GM12878 (cell line): Measurements from ENCODE around the gene EML5. TPM values are rescaled to one million over a fixed set of nuclear protein-coding genes. Genes with fewer than 3 reads are reported as not detected.

Source experiments
- ATAC-seq: fragments of 200-7000 bp; cut with Tn5 transposase; 3 replicates; pipeline ENCODE4 v1.9.1; 2020; ENCODE audit warnings: mild to moderate bottlenecking, moderate library complexity
- BruUV-seq: library from RNA; stranded (reverse); fragments of 400-500 nt; replicated peaks from 2 replicates; lab custom pipeline; 2021; lab: Mats Ljungman, UMichigan
- CTCF ChIA-PET: fragments of 300-600 bp; sonication (Branson Sonifier 250); formaldehyde crosslinking; extraction: SDS; loops from one replicate; lab custom pipeline; 2021; ENCODE audit warnings: inconsistent platforms; lab: Yijun Ruan, JAX
- POLR2A ChIA-PET: fragments of 350-600 bp; formaldehyde crosslinking; extraction: SDS; loops from one replicate; lab custom pipeline; 2021; ENCODE audit warnings: inconsistent platforms; lab: Charles Lee
- RAD21 ChIA-PET: fragments of 300-600 bp; sonication (Branson Sonifier 250); formaldehyde crosslinking; loops from one replicate; lab custom pipeline; 2023; ENCODE audit warnings: antibody characterized with exemption; ENCODE audit not compliant: unreplicated experiment; lab: Charles Lee
- SMC1A ChIA-PET: fragments of 300-600 bp; sonication (Branson Sonifier 250); formaldehyde crosslinking; loops from one replicate; lab custom pipeline; 2023; ENCODE audit not compliant: unreplicated experiment, uncharacterized antibody; lab: Charles Lee
- DNase-seq: peaks from one replicate; pipeline ENCODE4 v3.0.0-alpha.2; 2011; ENCODE audit warnings: low read depth, low spot score
- FAIRE-seq: peaks from 3 replicates; lab custom pipeline; 2011; peaks lifted over from hg19 to GRCh38; lab: Jason Lieb, UNC
- H2AFZ ChIP-seq: 2 replicates; pipeline ENCODE4 v1.6.0; 2011; ENCODE audit warnings: low read depth, low read length, control low read depth; ENCODE audit not compliant: control insufficient read depth
- H3K27ac ChIP-seq: 2 replicates; pipeline ENCODE4 v1.5.1; 2011; ENCODE audit warnings: control low read depth; ENCODE audit not compliant: control insufficient read depth, insufficient read depth
- H3K27me3 ChIP-seq, 2 experiments: replicated peaks in 1 of 2; 2 replicates each; pipeline versions ENCODE4 v1.6.0 to v1.6.1; 2011; ENCODE audit warnings: low read length in 1 of 2; ENCODE audit not compliant: control insufficient read depth in 2 of 2, insufficient read depth in 2 of 2
- H3K36me3 ChIP-seq, 2 experiments: 2 replicates each; pipeline ENCODE4 v1.5.1; 2011; ENCODE audit warnings: low read length in 1 of 2; ENCODE audit not compliant: control insufficient read depth in 2 of 2, insufficient read depth in 2 of 2
- H3K4me1 ChIP-seq: 2 replicates; pipeline ENCODE4 v1.6.1; 2011; ENCODE audit warnings: mild to moderate bottlenecking, low read length, moderate library complexity, mixed read lengths; ENCODE audit not compliant: control insufficient read depth, insufficient read depth
- H3K4me2 ChIP-seq: 2 replicates; pipeline ENCODE4 v1.6.0; 2011; ENCODE audit warnings: control low read depth; ENCODE audit not compliant: control insufficient read depth, insufficient read depth
- H3K4me3 ChIP-seq: fragments of 200-600 bp; sonication (generic); 2 replicates; pipeline ENCODE4 v1.5.1; 2016
- H3K79me2 ChIP-seq: 2 replicates; pipeline ENCODE4 v1.6.0; 2011; ENCODE audit warnings: low read length; ENCODE audit not compliant: control insufficient read depth, insufficient read depth
- H3K9ac ChIP-seq: 2 replicates; pipeline ENCODE4 v1.8.0; 2011; ENCODE audit warnings: low read length, control low read depth, mixed read lengths; ENCODE audit not compliant: control insufficient read depth, insufficient read depth
- H3K9me3 ChIP-seq: replicated peaks from 3 replicates; pipeline ENCODE4 v1.5.1; 2011; ENCODE audit warnings: mild to moderate bottlenecking, low read length; ENCODE audit not compliant: control insufficient read depth, insufficient read depth
- H4K20me1 ChIP-seq: 2 replicates; pipeline ENCODE4 v1.6.0; 2011; ENCODE audit not compliant: control insufficient read depth, insufficient read depth
- IRF4 ChIP-seq: IDR thresholded peaks from 2 replicates; pipeline ENCODE4 v1.6.1; 2011; ENCODE audit warnings: low read depth, low read length
- POU2F2 ChIP-seq: IDR thresholded peaks from 3 replicates; pipeline ENCODE4 v1.6.1; 2011; ENCODE audit warnings: low read depth, mild to moderate bottlenecking, low read length, borderline replicate concordance
- WRNIP1 ChIP-seq: IDR thresholded peaks from 2 replicates; pipeline ENCODE4 v1.6.1; 2011; ENCODE audit warnings: low read depth, low read length, improper control_type of control experiment, borderline replicate concordance
- YBX1 ChIP-seq: fragments of 450-650 bp; IDR thresholded peaks from 2 replicates; pipeline ENCODE4 v1.6.1; 2016; ENCODE audit warnings: antibody characterized with exemption
- ZNF24 ChIP-seq: fragments of 450-650 bp; IDR thresholded peaks from 2 replicates; pipeline ENCODE4 v1.6.1; 2017; ENCODE audit warnings: antibody characterized with exemption, mild to moderate bottlenecking
- WGBS: methylation state at CpG from one replicate; pipeline ENCODE4 v1.1.6; 2016; ENCODE audit warnings: low lambda C conversion rate; ENCODE audit not compliant: insufficient replicate concordance, insufficient coverage; ENCODE audit errors: missing lambda C conversion rate; 5-methylcytosine and 5-hydroxymethylcytosine counted together
- in situ Hi-C: fragments of 300-500 bp; cut with MboI; formaldehyde crosslinking; loops from 9 replicates; pipeline ENCODE4 v1.14.3; 2018; ENCODE audit warnings: mixed read lengths
- intact Hi-C: fragments of 100-400 bp; cut with micrococcal nuclease; formaldehyde crosslinking; loops from one replicate; pipeline ENCODE4 v1.14.2; 2022; ENCODE audit not compliant: unreplicated experiment
- polyA plus RNA-seq, 11 experiments: library from polyadenylated mRNA; depleted of rRNA in 4 of 11; unstranded in 6 of 11; stranded (reverse) in 5 of 11; fragments of >200 nt; fragmentation: Nextera tagmentation in 4 of 11; fragmentation: Illumina TruSeq in 1 of 11; extraction: Ambion mirVana in 4 of 11; extraction: Trizol in 1 of 11; gene quantifications; 1 replicate in 1 of 11; 2 replicates in 10 of 11; pipeline versions ENCODE4 v1.2.1 to v1.2.3, GENCODE V29; 2011 to 2016; ENCODE audit warnings: inconsistent platforms in 2 of 11, missing spikeins in 2 of 11, low read depth in 1 of 11
- total RNA-seq, 4 experiments: library from RNA; depleted of rRNA in 3 of 4; stranded (reverse); fragments of >200 nt in 3 of 4; fragmentation: Illumina TruSeq in 1 of 4; extraction: Trizol in 1 of 4; gene quantifications; 2 replicates each; pipeline versions ENCODE4 v1.2.1 to v1.2.3, GENCODE V29; 2013 to 2021
- TF ChIP-seq, protein P1 (sequence below): fragments of 450-650 bp; formaldehyde crosslinking; IDR thresholded peaks from 2 replicates; pipeline ENCODE4 v1.4.0; 2020; ENCODE audit warnings: mild to moderate bottlenecking, moderate library complexity
- TF ChIP-seq, protein P2 (sequence below): IDR thresholded peaks from 2 replicates; pipeline ENCODE4 v1.6.1; 2011; ENCODE audit warnings: low read depth, mild to moderate bottlenecking, low read length, moderate library complexity, borderline replicate concordance; ENCODE audit errors: extremely low read depth
- TF ChIP-seq, protein P3 (sequence below): IDR thresholded peaks from 2 replicates; pipeline ENCODE4 v1.6.1; 2011; ENCODE audit warnings: borderline replicate concordance, low read depth, mild to moderate bottlenecking, moderate library complexity, low read length; ENCODE audit not compliant: insufficient read depth, poor library complexity, severe bottlenecking

The EML5 gene
- total and polyA plus RNA-seq, 10 of the 15 experiments (the other 5 are each of a cell fraction or from before 2014, with no cell fraction given): 0.08 to 0.35 (median 0.22) TPM; not detected in 1

GRCh38 chr14:88804035-88804434 lies 11.3 kb upstream of the EML5 start (continued):
- TF ChIP-seq, protein P1, sequence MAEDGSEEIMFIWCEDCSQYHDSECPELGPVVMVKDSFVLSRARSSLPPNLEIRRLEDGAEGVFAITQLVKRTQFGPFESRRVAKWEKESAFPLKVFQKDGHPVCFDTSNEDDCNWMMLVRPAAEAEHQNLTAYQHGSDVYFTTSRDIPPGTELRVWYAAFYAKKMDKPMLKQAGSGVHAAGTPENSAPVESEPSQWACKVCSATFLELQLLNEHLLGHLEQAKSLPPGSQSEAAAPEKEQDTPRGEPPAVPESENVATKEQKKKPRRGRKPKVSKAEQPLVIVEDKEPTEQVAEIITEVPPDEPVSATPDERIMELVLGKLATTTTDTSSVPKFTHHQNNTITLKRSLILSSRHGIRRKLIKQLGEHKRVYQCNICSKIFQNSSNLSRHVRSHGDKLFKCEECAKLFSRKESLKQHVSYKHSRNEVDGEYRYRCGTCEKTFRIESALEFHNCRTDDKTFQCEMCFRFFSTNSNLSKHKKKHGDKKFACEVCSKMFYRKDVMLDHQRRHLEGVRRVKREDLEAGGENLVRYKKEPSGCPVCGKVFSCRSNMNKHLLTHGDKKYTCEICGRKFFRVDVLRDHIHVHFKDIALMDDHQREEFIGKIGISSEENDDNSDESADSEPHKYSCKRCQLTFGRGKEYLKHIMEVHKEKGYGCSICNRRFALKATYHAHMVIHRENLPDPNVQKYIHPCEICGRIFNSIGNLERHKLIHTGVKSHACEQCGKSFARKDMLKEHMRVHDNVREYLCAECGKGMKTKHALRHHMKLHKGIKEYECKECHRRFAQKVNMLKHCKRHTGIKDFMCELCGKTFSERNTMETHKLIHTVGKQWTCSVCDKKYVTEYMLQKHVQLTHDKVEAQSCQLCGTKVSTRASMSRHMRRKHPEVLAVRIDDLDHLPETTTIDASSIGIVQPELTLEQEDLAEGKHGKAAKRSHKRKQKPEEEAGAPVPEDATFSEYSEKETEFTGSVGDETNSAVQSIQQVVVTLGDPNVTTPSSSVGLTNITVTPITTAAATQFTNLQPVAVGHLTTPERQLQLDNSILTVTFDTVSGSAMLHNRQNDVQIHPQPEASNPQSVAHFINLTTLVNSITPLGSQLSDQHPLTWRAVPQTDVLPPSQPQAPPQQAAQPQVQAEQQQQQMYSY (CRISPR knock-in tag): no peak

DNA sequence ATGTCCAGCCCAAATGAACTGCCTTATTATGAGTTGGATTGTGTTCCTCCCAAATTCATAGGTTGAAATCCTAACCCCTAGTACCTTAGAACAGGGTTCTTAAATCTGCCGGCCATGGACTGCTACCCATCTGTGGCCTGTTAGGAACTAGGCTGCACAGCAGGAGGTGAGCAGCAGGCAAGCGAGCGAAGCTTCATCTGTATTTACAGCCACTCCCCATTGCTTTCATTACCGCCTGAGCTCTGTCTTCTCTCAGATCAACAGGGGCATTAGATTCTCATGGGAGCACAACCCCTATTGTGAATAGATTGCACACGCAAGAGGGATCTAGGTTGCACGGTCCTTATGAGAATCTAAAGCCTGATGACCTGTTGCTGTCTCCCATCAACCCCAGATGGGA lies 9.8 kb upstream of the EML5 start:
- ChIA-PET POLR2A (no interaction called here), CTCF (no interaction called here), RAD21 (no interaction called here), SMC1A (no interaction called here)
- Histone ChIP-seq H2AFZ (no peak overlapping the region), H3K9ac (no peak overlapping the region), H3K27me3 (no peaks in the 10 kb centered on the region), H3K9me3 (no peaks in the 10 kb centered on the region), H3K4me3 (no peak overlapping the region), H3K27ac (no peak overlapping the region), H3K36me3 (no peaks in the 10 kb centered on the region), H3K79me2 (no peaks in the 10 kb centered on the region), H3K4me2 (no peak overlapping the region), H3K4me1 (no peaks in the 10 kb centered on the region), H4K20me1 (no peaks in the 10 kb centered on the region)
- 66% methylated on average over 6 of the region's 6 CpGs for WGBS
- intact Hi-C loops: no loop called here
- no TSS peak for BruUV-seq
- no peak for FAIRE-seq
- DNase-seq: no peak
- no peak for ATAC-seq
- TF ChIP-seq, protein P2, sequence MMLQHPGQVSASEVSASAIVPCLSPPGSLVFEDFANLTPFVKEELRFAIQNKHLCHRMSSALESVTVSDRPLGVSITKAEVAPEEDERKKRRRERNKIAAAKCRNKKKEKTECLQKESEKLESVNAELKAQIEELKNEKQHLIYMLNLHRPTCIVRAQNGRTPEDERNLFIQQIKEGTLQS: no peak
- no peak for TF ChIP-seq WRNIP1
- TF ChIP-seq ZNF24: no peak
- no peak for TF ChIP-seq POU2F2
- no peak for TF ChIP-seq YBX1
- TF ChIP-seq IRF4: no peak
- TF ChIP-seq, protein P3, sequence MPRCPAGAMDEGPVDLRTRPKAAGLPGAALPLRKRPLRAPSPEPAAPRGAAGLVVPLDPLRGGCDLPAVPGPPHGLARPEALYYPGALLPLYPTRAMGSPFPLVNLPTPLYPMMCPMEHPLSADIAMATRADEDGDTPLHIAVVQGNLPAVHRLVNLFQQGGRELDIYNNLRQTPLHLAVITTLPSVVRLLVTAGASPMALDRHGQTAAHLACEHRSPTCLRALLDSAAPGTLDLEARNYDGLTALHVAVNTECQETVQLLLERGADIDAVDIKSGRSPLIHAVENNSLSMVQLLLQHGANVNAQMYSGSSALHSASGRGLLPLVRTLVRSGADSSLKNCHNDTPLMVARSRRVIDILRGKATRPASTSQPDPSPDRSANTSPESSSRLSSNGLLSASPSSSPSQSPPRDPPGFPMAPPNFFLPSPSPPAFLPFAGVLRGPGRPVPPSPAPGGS: no peak
- in situ Hi-C loops: no loop called here
